Measurements from ENCODE around the gene SIGLEC6.

The SIGLEC6 gene

DNA sequence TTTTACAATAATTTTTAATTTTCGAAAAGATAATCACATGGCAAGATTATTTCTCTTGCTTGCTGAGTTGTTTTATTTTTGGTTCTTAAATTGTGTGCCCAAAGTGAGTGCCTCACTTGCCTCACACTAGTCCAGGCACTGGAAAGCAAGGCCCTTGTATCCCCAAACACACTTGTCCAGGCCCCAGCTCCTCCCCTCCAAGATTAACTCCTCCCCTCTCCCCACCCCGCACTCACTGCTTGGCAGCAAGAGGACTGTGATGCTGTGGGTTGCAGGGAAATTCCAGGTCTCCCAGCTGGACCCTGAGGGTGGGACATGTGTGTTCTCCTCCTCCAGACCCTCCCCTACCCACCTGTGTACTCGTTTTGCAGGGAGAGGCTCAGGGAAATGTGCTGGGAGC, 33.8 kb downstream of the SIGLEC6 start:
- H3K79me2 ChIP-seq = no peaks in the 10 kb centered on the region
- TF ChIP-seq, protein P1, sequence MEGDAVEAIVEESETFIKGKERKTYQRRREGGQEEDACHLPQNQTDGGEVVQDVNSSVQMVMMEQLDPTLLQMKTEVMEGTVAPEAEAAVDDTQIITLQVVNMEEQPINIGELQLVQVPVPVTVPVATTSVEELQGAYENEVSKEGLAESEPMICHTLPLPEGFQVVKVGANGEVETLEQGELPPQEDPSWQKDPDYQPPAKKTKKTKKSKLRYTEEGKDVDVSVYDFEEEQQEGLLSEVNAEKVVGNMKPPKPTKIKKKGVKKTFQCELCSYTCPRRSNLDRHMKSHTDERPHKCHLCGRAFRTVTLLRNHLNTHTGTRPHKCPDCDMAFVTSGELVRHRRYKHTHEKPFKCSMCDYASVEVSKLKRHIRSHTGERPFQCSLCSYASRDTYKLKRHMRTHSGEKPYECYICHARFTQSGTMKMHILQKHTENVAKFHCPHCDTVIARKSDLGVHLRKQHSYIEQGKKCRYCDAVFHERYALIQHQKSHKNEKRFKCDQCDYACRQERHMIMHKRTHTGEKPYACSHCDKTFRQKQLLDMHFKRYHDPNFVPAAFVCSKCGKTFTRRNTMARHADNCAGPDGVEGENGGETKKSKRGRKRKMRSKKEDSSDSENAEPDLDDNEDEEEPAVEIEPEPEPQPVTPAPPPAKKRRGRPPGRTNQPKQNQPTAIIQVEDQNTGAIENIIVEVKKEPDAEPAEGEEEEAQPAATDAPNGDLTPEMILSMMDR (IDR thresholded peaks at IDR 0.05) = no peak
- H3K36me3 ChIP-seq (ENCODE audit: control insufficient read depth, insufficient read depth, low read length) = no peaks in the 10 kb centered on the region
- H3K4me2 ChIP-seq (ENCODE audit: low read length) = no peak overlapping the region
- H3K9me3 ChIP-seq (ENCODE audit: control insufficient read depth, low read length) = no peaks in the 10 kb centered on the region
- H2AFZ ChIP-seq = no peak overlapping the region
- H3K27me3 ChIP-seq (ENCODE audit: control insufficient read depth, insufficient read depth, low read length) = no peaks in the 10 kb centered on the region
- no peak overlapping the region for H3K27ac ChIP-seq
- no peaks in the 10 kb centered on the region for H3K4me1 ChIP-seq
- no peak overlapping the region for H3K4me3 ChIP-seq (ENCODE audit: low read depth, low read length)
- no peak overlapping the region for H3K9ac ChIP-seq

DNA sequence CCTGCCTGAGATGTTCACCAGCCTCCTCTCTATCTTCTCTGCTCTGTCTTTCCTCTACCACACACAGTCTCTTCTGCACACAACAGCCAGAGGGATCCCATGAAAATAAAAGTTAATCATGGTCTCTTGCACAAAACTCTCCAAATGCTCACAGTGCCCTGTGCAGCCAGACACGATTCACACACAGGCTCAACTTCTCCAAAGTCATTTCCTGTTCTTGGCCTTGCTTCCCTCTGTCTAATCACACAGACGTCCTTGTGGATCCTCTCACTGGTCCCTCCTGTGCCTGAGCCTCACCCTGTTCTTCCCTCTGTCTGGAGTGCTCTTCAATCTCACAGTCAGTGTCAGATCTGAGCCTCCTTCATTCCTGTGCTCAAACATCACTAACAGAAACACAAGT, 37.7 kb downstream of the SIGLEC6 start:
- H3K36me3 ChIP-seq (ENCODE audit: control insufficient read depth, insufficient read depth, low read length) = no peaks in the 10 kb centered on the region
- H3K27ac ChIP-seq = no peak overlapping the region
- no peak overlapping the region for H2AFZ ChIP-seq
- no peak overlapping the region for H3K4me3 ChIP-seq (ENCODE audit: low read depth, low read length)
- no peak overlapping the region for H3K9ac ChIP-seq
- no peaks in the 10 kb centered on the region for H3K27me3 ChIP-seq (ENCODE audit: control insufficient read depth, insufficient read depth, low read length)
- H3K4me1 ChIP-seq = no peaks in the 10 kb centered on the region
- TF ChIP-seq, protein P1 (IDR thresholded peaks at IDR 0.05) = no peak
- no peak overlapping the region for H3K4me2 ChIP-seq (ENCODE audit: low read length)
- H3K79me2 ChIP-seq = no peaks in the 10 kb centered on the region
- no peaks in the 10 kb centered on the region for H3K9me3 ChIP-seq (ENCODE audit: control insufficient read depth, low read length)

DNA sequence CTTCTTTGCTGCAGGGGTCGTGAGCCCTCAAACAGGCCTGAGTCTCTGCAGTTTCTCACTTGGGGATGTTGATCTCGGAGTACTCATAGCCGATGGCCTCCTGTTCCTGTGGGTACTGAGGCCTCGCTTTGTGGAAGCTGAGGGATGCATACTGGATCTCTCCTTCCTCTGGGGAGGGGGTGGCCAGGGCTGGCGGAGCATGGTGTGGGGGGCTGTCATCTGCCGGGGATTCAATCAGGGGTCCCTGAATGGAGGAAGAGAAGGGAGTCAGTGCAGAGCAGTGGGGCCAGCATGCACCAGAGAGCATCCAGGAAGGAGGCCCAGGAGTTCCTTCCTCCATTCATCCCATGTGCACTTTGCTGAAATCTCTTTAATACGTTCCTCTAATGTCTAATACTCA, 39.9 kb downstream of the SIGLEC6 start:
- no peak overlapping the region for H3K9ac ChIP-seq
- H3K27me3 ChIP-seq (ENCODE audit: control insufficient read depth, insufficient read depth, low read length) = no peaks in the 10 kb centered on the region
- no peaks in the 10 kb centered on the region for H3K36me3 ChIP-seq (ENCODE audit: control insufficient read depth, insufficient read depth, low read length)
- H3K4me1 ChIP-seq = no peaks in the 10 kb centered on the region
- TF ChIP-seq, protein P1 (IDR thresholded peaks at IDR 0.05) = no peak
- no peak overlapping the region for H3K4me2 ChIP-seq (ENCODE audit: low read length)
- no peak overlapping the region for H3K4me3 ChIP-seq (ENCODE audit: low read depth, low read length)
- no peak overlapping the region for H2AFZ ChIP-seq
- H3K9me3 ChIP-seq (ENCODE audit: control insufficient read depth, low read length) = no peaks in the 10 kb centered on the region
- no peak overlapping the region for H3K27ac ChIP-seq
- no peaks in the 10 kb centered on the region for H3K79me2 ChIP-seq

DNA sequence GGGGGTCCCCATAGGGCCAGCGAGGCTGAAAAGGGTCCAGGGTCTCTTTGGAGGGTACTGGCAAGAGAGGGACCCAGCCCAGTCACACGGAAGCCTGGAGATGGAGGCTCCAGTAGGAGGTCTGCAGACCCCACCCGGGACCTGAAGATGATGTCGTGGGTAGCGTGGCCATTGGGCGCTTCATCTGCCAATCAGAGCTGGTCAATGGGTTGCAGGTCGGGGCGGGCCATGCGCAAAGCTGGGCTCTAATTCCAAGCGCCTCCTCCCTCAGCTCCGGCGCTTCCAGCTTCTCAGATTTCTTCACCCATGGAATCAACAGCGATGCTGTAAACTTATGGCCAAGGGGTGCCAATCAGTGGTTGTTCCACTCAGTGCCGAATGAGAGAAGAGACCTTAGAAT, 40.8 kb downstream of the SIGLEC6 start:
- Histone ChIP-seq H3K9me3 (ENCODE audit: control insufficient read depth, low read length) (no peaks in the 10 kb centered on the region), H3K36me3 (ENCODE audit: control insufficient read depth, insufficient read depth, low read length) (no peaks in the 10 kb centered on the region), H3K27me3 (ENCODE audit: control insufficient read depth, insufficient read depth, low read length) (no peaks in the 10 kb centered on the region), H3K4me3 (ENCODE audit: low read depth, low read length) (no peak overlapping the region), H3K9ac (no peak overlapping the region), H2AFZ (peak overlapping the region; percentile 61), H3K4me2 (ENCODE audit: low read length) (no peak overlapping the region), H3K27ac (peak overlapping the region; percentile 29), H3K4me1 (no peaks in the 10 kb centered on the region), H3K79me2 (no peaks in the 10 kb centered on the region)
- TF ChIP-seq, protein P1 (IDR thresholded peaks at IDR 0.05) = no peak

DNA sequence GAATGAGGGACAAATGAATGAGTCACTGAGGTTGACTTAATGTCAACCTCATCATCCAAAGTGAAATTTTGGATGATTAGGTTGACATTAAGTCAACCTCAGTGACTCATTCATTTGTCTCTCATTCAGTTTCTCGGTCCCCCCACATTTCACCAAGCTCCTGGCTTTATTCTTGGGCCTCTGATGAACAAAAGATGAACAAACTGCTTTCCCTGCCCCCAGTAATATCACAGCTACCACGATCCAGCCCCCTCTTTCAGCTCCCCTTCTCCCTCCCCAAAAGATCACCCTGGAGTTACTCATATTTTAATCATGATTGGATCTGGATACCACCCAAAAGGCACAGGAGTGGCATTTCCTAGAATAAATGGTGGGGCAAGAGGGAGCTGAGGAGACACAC, 42.4 kb downstream of the SIGLEC6 start:
- Histone ChIP-seq H3K4me3 (ENCODE audit: low read depth, low read length) (no peak overlapping the region), H2AFZ (no peak overlapping the region), H3K27ac (no peak overlapping the region), H3K4me1 (no peaks in the 10 kb centered on the region), H3K9ac (no peak overlapping the region), H3K36me3 (ENCODE audit: control insufficient read depth, insufficient read depth, low read length) (no peaks in the 10 kb centered on the region), H3K27me3 (ENCODE audit: control insufficient read depth, insufficient read depth, low read length) (no peaks in the 10 kb centered on the region), H3K4me2 (ENCODE audit: low read length) (no peak overlapping the region), H3K9me3 (ENCODE audit: control insufficient read depth, low read length) (no peaks in the 10 kb centered on the region), H3K79me2 (no peaks in the 10 kb centered on the region)
- TF ChIP-seq, protein P1 (IDR thresholded peaks at IDR 0.05) = no peak
